ENCODE results near the gene DGCR8.

DNA sequence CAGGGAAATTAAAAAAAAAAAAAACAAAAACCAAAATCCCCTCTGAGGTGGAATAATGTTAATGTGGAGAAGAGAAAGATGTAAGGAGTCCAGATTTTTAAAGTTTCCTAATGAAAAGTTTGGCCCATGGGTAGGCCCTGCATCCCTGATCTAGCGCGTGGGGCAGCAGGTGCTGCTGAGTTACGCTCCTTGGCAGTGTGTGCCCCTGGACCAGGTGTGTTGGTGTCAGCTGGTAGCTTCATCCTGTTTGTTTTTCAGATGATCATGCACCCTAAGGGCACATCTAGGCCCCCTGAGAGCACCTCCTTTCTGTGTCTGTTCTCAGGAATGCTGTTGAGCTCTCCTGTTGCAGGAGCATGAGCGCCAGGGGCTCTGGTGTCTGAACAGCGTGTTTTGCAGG, 6.7 kb downstream of the DGCR8 start:
- no peak for TF ChIP-seq POLR2A (IDR thresholded peaks at IDR 0.05; ENCODE audit: low read length)
- TF ChIP-seq GATA1 (IDR thresholded peaks at IDR 0.05; ENCODE audit: low read depth, low read length) = no peak
